Effector CD8-positive, alpha-beta T cell (primary cell): ENCODE data around the gene CLASP1.
"Not testable (repeated sequence)": the region's sequence is repeated elsewhere in the genome, so short reads cannot be mapped to it uniquely, and the experiment has no call there.

Experiments
- DNase-seq: peaks from one replicate; lab custom pipeline; 2025; lab: John Stamatoyannopoulos, UW

The CLASP1 gene

DNA sequence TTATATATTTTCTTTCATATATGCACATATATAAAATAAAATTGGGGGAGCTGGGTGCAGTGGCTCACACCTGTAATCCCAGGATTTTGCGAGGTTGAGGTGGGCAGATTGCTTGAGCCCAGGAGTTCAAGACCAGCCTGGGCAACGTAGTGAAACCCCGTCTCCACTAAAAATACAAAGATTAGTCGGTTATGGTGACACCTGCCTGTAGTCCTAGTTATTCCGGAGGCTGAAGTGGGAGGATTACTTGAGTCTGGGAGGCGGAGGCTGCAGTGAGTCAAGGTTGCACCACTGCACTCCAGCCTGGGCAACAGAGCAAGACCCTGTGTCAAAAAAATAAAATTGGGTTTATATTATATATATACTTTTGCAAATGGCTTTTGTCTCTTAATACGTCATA is 324.7 kb downstream of the CLASP1 start:
- DNase-seq, result no peak

DNA sequence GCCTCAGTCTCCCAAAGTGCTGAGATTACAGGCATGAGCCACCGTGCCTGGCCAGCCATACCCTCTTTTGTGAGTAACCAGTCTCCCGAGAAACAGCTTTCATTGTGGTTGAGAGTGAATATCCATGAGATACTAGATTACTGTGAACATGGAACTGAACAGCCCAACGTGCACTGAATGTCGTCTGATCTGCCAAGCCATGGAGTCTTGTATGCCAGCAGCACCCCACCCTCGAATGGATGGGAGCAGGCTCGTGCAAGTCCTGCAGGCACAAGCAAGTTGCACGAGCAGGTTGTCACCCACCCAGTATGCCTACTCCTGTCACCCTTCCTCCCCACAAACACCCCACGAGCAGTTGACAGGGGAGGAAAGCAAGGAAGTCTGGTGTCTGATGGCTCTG is 327.8 kb downstream of the CLASP1 start:
- no peak for DNase-seq

DNA sequence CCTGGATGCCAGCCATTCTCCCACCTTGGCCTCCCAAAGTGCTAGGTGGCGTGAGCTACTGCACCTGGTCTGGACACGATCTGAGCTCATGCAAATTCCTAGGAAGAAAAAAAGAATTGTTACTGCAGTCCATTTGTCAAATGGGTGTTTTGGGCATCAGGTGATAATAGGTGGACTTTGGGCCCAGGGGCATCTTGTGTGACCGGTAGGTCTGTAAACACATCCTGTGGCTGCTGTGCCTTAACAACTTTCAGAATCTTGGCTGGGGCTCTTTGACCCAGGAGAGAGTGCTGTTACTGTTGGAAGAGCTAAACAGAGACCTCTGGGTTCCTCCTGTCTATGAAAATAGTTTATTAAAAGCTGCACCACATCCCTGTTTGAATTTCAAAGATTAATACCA is 329.3 kb downstream of the CLASP1 start:
- no peak for DNase-seq

DNA sequence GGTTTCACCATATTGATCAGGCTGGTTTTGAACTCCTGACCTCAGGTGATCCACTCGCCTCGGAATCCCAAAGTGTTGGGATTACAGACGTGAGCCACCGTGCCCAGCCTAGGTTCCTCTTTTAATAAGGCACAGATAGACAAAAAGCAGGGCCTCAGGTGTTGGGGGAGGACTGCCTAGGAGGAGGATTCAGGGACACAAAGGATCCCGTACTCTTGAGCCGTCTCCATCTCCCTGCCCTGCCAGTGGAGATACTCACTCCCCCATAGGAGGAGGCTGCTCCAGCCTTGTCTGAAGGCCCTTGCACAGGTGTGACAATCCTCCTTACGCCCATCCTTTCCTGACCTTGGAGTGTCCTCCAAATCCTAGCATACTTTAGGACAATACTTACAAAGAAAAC is 332.3 kb downstream of the CLASP1 start:
- no peak for DNase-seq

DNA sequence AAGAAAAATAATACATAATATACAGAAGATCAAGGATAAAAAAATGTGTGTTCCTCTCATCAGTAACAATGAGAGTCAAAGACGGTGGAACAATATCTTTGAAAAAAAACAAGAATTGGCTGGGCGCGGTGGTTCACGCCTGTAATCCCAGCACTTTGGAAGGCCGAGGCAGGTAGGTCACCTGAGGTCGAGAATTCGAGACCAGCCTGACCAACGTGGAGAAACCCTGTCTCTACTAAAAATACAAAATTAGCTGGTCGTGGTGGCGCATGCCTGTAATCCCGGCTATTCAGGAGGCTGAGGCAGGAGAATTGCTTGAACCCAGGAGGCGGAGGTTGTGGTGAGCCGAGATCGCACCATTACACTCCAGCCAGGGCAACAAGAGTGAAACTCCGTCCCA is 335.6 kb downstream of the CLASP1 start:
- DNase-seq, result not testable (repeated sequence)

DNA sequence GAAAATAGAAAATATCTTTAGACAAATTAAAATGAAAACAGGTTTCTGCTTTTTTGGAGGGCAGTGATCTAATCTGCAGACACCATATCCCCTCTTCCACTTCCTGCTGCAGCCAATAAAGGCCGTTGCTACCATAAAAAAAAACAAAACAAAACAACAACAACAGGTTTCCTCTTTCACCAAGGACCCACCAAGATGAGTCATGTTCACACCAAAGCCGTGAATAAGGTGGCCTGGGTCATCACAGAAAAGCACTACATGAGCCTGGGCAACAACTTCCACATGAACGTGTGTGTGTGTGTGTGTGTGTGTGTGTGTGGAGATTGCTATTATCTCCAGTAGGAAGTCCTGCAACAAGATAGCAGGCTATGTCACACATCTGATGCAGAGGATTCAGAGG is 339.5 kb downstream of the CLASP1 start:
- DNase-seq, result no peak

DNA sequence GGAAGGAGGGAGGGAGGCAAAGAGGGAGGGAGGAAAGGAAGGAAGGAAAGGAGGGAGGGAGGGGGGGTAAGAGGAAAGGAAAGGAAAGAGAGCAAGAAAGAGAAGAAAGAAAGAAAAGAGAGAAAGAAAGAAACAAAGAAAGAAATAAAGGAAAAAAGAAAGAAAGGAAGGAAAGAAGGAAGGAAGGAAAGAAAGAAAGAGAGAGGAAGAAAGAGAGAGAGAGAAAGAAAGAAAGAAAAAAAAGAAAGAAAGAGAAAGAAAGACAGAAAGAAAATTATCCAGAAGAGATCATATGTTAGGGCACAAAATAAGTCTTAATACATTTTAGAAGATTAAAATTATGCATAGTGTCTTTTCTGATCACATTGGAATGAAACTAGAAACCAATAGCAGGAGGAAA is 339.9 kb downstream of the CLASP1 start:
- DNase-seq, result no peak

DNA sequence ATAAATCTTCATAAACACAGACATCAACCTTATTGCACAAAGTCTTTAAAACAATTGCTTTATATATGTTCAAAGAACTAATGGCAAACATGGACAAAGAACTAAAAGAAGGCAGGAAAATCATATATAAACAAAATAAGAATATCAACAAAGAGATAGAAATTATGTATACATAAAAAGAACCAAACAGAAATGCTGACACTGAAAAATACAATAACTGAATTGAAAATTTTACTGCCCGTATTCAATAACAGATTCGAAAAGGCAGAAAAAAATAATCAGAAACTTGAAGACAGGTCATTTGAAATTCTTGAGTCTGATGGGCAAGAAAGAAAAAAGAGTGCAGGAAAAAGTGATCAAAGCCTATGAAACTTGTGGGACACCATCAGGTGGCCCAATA is 342.2 kb downstream of the CLASP1 start:
- DNase-seq, result no peak

DNA sequence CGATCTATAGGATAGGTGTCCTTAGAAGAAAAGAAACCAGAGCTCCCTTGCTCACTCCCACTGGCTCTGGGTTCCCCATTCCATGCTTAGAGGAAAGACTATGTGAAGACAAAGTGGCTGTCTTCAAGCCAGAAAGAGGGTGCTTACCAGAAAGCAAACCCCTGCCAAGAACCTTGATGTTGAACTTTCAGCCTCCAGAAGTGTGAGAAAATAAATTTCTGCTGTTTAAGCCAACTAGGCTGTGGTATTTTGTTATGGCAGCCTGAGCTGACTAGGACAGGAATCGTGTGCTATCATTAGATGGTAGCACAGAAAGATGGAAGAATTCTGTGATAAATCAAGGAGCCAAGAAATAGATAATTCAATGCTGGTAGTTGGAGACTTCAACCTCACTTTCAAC is 344.3 kb downstream of the CLASP1 start:
- DNase-seq, result no peak

DNA sequence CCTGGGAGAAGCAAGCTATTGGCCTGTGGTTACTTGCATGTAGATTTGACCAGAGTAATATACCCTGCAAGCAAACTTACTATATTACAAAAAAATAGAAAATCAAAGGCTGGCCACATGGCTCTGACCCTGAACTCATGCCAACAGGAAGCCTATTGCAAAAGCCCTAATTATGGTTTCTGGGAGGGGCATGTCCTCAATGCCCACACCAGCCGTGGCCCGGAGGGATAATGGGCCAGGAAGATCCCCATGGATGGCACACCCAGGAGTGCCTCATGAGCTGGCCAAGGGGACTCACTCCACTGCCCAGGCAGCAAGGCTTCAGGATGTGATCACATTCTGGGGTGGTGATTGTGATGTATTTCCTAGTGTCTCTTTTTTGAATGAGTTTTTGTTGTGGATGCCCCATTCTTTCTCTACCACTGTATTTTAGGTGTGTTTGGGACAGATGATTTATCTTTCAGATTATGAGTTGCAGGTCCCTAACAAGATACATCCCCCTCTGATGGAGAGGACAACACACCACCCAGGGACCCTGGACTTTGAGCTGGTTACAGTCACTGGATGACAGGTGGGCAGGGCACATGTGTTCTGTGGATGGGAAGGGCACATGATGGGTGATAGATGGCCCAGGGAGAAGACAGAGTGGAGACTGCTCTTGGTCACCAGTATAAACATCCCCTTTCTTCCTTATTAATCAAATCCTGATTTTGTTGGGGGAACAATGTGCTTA is 345.6 kb downstream of the CLASP1 start:
- DNase-seq, result no peak

DNA sequence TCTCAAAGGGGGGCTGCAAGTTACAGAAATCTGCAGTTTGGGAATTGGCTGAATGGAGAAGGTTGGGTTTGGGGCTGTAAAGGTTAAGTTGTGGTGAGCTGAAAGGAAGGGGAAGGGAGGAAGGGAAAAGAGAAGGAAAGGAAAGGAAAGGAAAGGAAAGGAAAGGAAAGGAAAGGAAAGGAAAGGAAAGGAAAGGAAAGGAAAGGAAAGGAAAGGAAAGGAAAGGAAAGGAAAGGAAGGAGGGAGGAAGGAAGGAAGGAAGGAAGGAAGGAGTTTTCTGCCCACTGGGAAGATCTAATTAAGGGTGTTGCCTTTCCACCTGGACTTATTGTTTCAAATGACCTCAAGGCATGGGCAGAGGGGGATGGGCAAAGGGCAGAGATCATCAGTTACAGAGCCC is 348.1 kb downstream of the CLASP1 start:
- not testable (repeated sequence) for DNase-seq

DNA sequence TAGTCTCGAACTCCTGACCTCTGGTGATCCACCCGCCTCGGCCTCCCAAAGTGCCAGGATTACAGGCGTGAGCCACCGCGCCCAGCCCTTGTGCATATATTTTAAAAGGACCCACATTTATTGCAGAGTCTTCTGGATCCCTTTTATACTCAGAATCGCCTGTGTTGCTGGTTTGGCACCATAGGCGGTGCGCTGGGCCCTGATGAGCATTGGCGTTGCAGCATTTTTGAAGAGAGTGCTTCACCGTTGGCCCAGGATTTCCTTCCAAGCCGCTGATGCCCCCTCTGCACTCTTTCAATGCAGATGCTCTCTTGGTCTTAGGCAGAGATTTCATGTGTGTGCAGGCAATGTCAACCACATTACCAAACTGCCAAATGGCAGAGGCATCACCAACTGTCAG is 350.8 kb downstream of the CLASP1 start:
- DNase-seq, result no peak

DNA sequence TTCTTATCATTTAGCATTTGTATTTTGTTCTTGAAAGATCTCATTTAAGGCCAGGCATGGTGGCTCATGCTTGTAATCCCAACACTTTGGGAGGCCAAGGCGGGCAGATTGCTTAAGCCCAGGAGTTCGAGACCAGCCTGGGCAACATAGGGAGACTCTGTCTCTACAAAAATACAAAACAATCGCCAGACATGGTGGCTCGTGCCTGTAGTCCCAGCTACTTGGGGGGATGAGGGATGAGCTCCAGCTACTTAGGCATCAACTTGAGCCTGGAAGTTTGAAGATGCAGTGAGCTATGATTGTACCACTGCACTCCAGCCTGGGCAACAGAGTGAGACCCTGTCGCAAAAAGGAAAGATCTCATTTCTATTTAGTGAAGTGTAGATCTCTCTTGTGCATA is 351.4 kb downstream of the CLASP1 start:
- not testable (repeated sequence) for DNase-seq

DNA sequence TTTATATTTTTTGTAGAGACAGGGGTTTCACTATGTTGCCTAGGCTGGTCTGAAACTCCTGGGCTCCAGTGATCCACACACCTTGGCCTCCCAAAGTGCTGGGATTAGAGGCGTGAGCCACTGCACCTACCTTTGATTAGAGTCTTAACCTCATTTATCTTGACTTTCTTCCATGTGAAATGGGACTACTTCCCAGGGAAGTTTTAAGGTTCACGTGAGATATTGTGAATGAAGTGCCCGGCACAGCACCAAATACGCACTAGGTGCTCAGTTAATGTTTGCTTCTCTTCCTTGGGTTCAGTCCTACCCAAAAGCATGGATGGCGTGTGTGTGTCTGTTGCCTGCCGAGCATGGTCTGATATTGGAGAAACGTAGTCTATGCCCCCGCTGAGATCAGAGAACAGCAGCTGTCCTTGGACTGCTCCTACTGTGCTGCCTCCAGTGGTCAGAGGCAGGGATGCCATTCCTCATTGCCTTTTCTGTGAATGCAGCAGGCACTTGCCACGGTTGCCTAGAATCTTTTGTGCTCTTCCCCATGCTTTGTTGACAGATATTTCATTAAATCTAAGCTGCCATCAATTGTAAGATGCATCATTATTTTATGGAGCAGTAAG is 351.9 kb downstream of the CLASP1 start:
- DNase-seq, result no peak

DNA sequence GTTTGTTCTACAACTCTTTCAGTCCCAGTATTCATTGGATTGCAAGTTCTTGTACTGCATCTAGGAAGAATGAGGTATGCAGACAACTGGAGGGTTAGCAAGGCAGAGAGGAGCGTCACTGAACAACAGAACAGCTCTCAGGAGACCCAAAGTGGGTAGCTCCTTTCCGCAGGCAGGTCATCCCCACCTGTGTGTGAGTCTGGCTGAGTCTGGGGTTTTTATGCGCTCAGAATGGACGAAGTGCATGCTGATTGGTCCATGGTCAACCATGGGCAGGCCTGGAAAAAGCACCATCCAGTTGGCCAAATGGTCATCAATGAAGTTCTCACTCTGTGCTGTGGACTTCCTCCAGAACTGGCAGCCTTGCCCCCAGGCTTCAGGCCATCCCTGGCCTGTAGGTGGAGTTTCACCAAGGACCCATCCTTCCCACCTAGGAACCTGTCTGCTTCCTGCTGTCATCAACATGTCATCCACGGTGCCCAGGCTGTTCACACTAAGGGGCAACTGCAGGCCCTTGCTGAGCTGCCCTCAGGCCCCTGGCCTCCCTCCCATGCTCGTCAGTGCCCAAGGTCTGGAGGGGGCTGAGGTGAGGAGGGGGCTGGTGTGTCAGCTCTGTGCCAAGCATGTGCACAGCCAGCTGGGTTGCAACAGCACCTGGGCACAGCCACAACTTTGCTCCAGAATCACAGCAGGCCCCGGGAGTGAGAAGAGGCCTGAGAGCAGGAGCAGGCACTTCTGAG is 353.2 kb downstream of the CLASP1 start:
- DNase-seq, result no peak

DNA sequence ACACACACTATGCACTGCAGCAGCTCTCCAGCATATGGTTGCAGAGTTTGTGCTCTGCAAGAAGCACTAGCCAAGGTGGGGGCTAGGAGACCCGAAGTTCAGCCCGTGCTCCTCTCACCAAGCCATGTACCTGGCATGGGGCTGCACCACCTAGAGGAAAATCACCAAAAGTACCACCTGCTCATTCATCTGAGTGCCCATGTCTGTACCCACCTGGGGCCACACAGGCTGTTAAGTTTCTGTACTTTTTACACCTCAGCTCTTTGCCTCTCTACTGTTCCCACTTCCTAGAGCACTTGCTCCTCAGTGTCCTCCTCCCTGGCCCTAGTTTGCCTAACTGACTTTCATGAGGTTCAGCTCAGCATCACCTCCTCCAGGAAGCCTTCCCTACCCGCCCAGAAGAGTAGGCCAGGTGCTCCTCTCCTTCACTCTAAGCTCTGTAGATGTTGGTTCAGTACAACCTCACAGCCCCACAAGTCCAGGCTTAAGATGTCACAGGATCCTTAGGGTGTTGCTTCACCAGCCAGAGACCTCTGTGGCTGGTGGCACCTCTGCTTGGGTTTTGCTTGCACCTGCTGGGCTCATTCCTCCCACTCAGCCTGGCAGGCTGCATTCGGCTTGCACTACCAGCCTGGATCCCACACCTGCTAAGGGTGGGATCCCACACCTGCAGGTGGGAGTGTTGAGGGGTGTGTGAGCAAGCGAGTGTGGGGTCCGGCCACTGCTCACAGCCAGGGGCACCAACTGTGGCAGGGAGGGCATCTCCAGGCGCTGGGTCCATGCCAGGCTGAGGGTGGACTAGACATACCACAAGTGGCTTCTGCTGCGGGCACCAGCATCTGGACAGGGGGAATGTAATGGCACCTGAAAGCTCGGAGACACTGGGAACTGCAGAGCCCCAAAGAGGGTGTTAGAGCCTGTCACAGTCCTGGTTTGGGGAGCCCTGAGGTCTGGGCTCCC is 354.1 kb downstream of the CLASP1 start:
- DNase-seq, result no peak

DNA sequence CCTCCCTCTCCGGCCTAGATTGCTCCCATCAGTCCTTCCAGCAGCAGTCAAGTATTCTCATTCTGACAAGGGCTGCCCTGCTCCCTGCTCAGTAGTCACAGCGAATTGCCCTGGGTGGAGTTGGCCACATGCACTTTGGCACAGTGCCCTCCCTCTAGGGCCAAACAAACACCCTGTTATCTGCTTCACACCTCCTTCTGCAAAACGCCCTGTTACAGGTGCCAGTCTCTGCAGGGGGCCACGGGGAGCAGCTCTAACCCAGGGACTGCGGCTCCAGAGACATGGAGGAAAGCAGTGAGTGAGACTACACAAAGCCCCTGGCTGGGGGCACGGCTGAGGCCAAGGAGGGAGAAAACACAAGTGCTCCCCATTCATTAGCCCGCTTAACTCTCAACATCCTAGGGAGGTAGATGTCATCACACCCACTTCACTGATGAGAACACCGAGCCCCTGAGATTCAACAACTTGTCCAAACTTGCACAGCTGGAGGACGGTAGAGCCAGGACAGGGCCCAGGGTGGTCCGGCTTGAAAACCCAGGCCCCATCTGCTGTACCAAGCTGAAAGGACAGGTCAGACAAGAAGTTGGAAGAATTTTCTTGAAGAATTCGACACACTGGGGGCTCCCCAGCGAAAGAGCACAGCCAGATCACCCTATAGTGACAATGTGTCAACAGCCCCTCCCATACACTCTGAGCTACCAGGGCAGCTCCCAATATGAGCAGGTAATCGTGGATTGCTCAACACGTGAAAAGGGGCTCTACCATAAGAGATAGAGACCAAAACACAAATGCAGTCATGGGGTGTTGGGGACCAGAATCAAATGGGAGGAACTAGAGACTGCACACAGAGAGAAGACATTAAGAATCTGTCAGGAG is 355.6 kb downstream of the CLASP1 start:
- no peak for DNase-seq

DNA sequence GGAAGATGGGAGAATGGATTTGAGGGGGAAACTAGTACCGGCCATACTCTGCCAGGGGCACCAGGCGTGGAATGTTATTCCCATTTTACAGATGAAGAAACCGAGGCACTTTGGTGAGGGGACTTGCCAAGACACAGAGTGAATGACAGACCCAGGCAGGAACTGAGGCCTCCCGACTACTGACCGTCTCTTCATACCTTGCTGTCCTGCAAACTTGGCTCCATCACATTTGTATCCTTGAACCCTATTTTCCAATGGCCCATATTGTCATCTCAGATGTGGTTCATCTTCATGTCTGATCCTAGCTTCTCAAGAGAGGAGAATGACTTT is 358.0 kb downstream of the CLASP1 start:
- no peak for DNase-seq

DNA sequence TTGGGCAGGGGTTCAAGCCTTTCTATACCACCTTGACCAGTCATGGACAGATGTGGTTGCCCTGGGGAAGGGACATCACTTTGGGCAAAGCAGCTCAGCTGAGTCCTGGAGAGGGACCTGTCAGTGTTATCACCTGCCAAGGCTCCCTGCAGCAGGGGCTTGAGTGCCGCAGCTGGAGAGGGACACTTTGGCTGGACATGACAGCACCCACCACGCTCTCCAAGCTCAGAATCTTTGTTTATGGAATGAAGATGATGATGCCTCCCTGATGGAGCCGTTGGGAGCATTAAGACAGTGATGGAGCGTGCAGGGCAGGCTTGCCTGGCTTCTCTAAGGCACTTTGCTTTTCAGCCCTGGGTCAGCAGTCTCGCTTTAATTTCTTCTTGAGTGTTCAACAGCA is 360.0 kb downstream of the CLASP1 start:
- no peak for DNase-seq

DNA sequence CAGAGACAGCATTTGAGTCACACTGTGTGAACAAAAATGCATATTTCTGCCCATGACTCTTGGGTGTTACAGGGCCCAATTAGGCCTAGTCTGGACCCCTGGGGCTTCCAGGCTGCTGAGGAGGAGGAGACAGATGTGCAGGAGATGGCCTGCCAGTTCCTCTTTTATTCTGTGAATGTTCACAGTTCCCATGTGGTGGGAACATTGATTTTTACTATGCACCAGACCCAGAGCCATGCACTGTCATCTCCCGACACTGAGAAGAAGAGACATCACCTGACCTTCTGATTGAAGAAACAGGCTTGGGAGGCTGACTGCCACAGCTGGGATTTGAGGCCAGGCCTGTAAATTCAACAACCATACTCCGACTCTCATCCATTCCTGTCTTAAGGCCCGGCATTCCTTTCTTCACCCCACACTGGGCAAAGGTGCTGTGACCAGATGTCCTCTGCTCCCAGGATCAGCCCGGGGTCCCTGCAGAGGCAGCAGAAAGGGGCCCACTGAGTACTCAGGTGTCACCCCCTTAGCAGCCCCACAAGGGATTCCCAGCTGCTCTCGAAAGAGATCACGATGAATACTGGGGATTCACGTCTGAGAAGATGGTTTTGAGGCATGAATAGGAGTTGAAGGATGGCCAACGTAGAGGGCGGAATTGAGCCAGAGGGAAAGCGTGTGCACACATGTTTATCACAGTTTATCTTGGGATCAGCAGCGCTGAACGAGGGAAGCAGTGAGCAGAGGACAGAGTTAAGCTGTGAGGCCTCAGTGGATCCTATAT is 360.6 kb downstream of the CLASP1 start:
- DNase-seq, result no peak
